Nucleus accumbens (tissue), 56 donors: ENCODE data around the gene BARHL2.

ENCODE experiments used
- DNase-seq, 56 donors: peaks; one replicate each; lab custom pipeline; 2025; lab: John Stamatoyannopoulos, UW

Gene BARHL2

GRCh38 chr1:90716552-90717355 is at the start of gene BARHL2:
BARHL2 (minus strand) TSS chr1:90717302; CDS start chr1:90717195, 107 bp downstream.
- no peak for DNase-seq

- DNase-seq: no peak
Observed at GRCh38 chr1:90763930-90764329, 46.8 kb upstream of the BARHL2 start.

- DNase-seq: no peak
Observed at GRCh38 chr1:90763506-90763905, 46.4 kb upstream of the BARHL2 start.

GRCh38 chr1:90761781-90762589 is 44.9 kb upstream of the BARHL2 start:
- peak in 1 of 56 donors; percentile 1 for DNase-seq

- no peak for DNase-seq
Observed at GRCh38 chr1:90761156-90761555, 44.1 kb upstream of the BARHL2 start.

- DNase-seq: no peak
Observed at GRCh38 chr1:90753556-90753955, 36.5 kb upstream of the BARHL2 start.

GRCh38 chr1:90748668-90749067 is 31.6 kb upstream of the BARHL2 start:
- no peak for DNase-seq

- no peak for DNase-seq
Observed at GRCh38 chr1:90746857-90747256, 29.8 kb upstream of the BARHL2 start.

- no peak for DNase-seq
Observed at GRCh38 chr1:90745972-90746371, 28.9 kb upstream of the BARHL2 start.

- no peak for DNase-seq
Observed at GRCh38 chr1:90732136-90732535, 15.0 kb upstream of the BARHL2 start.

GRCh38 chr1:90731382-90732050 is 14.4 kb upstream of the BARHL2 start:
- DNase-seq: no peak

- DNase-seq: no peak
Observed at GRCh38 chr1:90730243-90731022, 13.3 kb upstream of the BARHL2 start.

GRCh38 chr1:90729504-90730242 is 12.6 kb upstream of the BARHL2 start:
- DNase-seq: peak in 2 of 56 donors; percentile 11 to 26

GRCh38 chr1:90728502-90729287 is 11.6 kb upstream of the BARHL2 start:
- DNase-seq: no peak

GRCh38 chr1:90727917-90728501 is 10.9 kb upstream of the BARHL2 start:
- no peak for DNase-seq

- no peak for DNase-seq
Observed at GRCh38 chr1:90726986-90727480, 9.9 kb upstream of the BARHL2 start.

GRCh38 chr1:90726425-90726985 is 9.4 kb upstream of the BARHL2 start:
- DNase-seq: no peak
